WTC11 (cell line): ENCODE results near the gene RETSAT. TPM values are rescaled to one million over a fixed set of nuclear protein-coding genes. Genes with fewer than 3 reads are reported as not detected.

Source experiments
- ATAC-seq: fragments of 200-7000 bp; cut with Tn5 transposase; 2 replicates; pipeline ENCODE4 v1.10.0; 2021; ENCODE audit warnings: mild to moderate bottlenecking, moderate library complexity
- CTCF ChIA-PET: fragments of 300-600 bp; sonication (Branson Sonifier 250); formaldehyde crosslinking; loops from one replicate; lab custom pipeline; 2021; ENCODE audit warnings: antibody characterized with exemption; lab: Charles Lee
- POLR2A ChIA-PET: fragments of 350-600 bp; sonication (Branson Sonifier 250); formaldehyde crosslinking; loops from one replicate; lab custom pipeline; 2021; ENCODE audit warnings: antibody characterized with exemption; lab: Charles Lee
- DNase-seq: peaks from one replicate; pipeline ENCODE4 v3.0.0; 2021; ENCODE audit warnings: low spot score
- H3K27ac Mint-ChIP-seq: 2 replicates; pipeline ENCODE4 v1.8.0; 2021; ENCODE audit warnings: mixed read lengths
- H3K27me3 Mint-ChIP-seq: 2 replicates; pipeline ENCODE4 v1.8.0; 2021; ENCODE audit warnings: low read depth, mild to moderate bottlenecking, moderate library complexity, mixed read lengths
- H3K36me3 Mint-ChIP-seq: 2 replicates; pipeline ENCODE4 v1.8.0; 2021; ENCODE audit warnings: mixed read lengths
- H3K4me1 Mint-ChIP-seq: 2 replicates; pipeline ENCODE4 v1.8.0; 2022; ENCODE audit warnings: mixed read lengths
- H3K4me3 Mint-ChIP-seq: 2 replicates; pipeline ENCODE4 v1.8.0; 2021; ENCODE audit warnings: mild to moderate bottlenecking, moderate library complexity, mixed read lengths
- H3K9me3 Mint-ChIP-seq: 2 replicates; pipeline ENCODE4 v1.8.0; 2021; ENCODE audit warnings: mixed read lengths
- AFF4 ChIP-seq: sonication (generic); formaldehyde crosslinking; IDR thresholded peaks from 2 replicates; pipeline ENCODE4 v1.8.1; 2023; ENCODE audit warnings: mild to moderate bottlenecking, missing genetic modification reagents, borderline replicate concordance
- ATF6 ChIP-seq: sonication (generic); formaldehyde crosslinking; IDR thresholded peaks from 2 replicates; pipeline ENCODE4 v1.8.1; 2023; ENCODE audit warnings: mild to moderate bottlenecking, missing genetic modification reagents
- CREM ChIP-seq: sonication (generic); formaldehyde crosslinking; IDR thresholded peaks from 2 replicates; pipeline ENCODE4 v1.8.1; 2022; ENCODE audit warnings: mild to moderate bottlenecking, missing genetic modification reagents, moderate library complexity
- ELF4 ChIP-seq: sonication (generic); formaldehyde crosslinking; IDR thresholded peaks from 2 replicates; pipeline ENCODE4 v1.8.1; 2022; ENCODE audit warnings: low read depth, mild to moderate bottlenecking, moderate library complexity, missing genetic modification reagents
- ESRRA ChIP-seq: sonication (generic); formaldehyde crosslinking; IDR thresholded peaks from 2 replicates; pipeline ENCODE4 v1.8.1; 2022; ENCODE audit warnings: mild to moderate bottlenecking, missing genetic modification reagents, borderline replicate concordance
- ETV6 ChIP-seq: sonication (generic); formaldehyde crosslinking; IDR thresholded peaks from 2 replicates; pipeline ENCODE4 v1.8.1; 2022; ENCODE audit warnings: mild to moderate bottlenecking, missing genetic modification reagents
- GABPB1 ChIP-seq: sonication (generic); formaldehyde crosslinking; IDR thresholded peaks from 2 replicates; pipeline ENCODE4 v1.8.1; 2023; ENCODE audit warnings: mild to moderate bottlenecking, missing genetic modification reagents
- GRHL2 ChIP-seq: fragments of 250-450 bp; sonication (Bioruptor Pico); IDR thresholded peaks from 2 replicates; pipeline ENCODE4 v1.8.0; 2022; ENCODE audit warnings: mild to moderate bottlenecking, moderate library complexity; ENCODE audit not compliant: insufficient replicate concordance, severe bottlenecking
- JAZF1 ChIP-seq: fragments of 250-450 bp; sonication (Bioruptor Pico); IDR thresholded peaks from 2 replicates; pipeline ENCODE4 v1.9.0; 2021; ENCODE audit warnings: moderate library complexity, mild to moderate bottlenecking, inconsistent platforms
- JUN ChIP-seq: sonication (generic); formaldehyde crosslinking; IDR thresholded peaks from 2 replicates; pipeline ENCODE4 v1.8.0; 2023; ENCODE audit warnings: mild to moderate bottlenecking, missing genetic modification reagents
- NR3C1 ChIP-seq: sonication (generic); formaldehyde crosslinking; conservative IDR thresholded peaks from 2 replicates; pipeline ENCODE4 v1.8.1; 2023; ENCODE audit warnings: low read depth, mild to moderate bottlenecking, missing genetic modification reagents
- PREB ChIP-seq: sonication (generic); formaldehyde crosslinking; IDR thresholded peaks from 2 replicates; pipeline ENCODE4 v1.8.1; 2022; ENCODE audit warnings: mild to moderate bottlenecking, missing genetic modification reagents, moderate library complexity, borderline replicate concordance
- SOX15 ChIP-seq: fragments of 250-450 bp; sonication (Bioruptor Pico); IDR thresholded peaks from 2 replicates; pipeline ENCODE4 v1.9.0; 2021; ENCODE audit warnings: mild to moderate bottlenecking
- ZMAT4 ChIP-seq: fragments of 250-450 bp; sonication (Bioruptor Pico); IDR thresholded peaks from 2 replicates; pipeline ENCODE4 v1.9.0; 2021; ENCODE audit warnings: mild to moderate bottlenecking
- ZNF121 ChIP-seq: sonication (generic); formaldehyde crosslinking; IDR thresholded peaks from 2 replicates; pipeline ENCODE4 v1.8.0; 2023; ENCODE audit warnings: missing genetic modification reagents
- ZNF138 ChIP-seq: sonication (generic); formaldehyde crosslinking; conservative IDR thresholded peaks from 2 replicates; pipeline ENCODE4 v1.8.1; 2022; ENCODE audit warnings: mild to moderate bottlenecking, moderate library complexity, missing genetic modification reagents
- ZNF671 ChIP-seq: fragments of 250-450 bp; sonication (Bioruptor Pico); IDR thresholded peaks from 2 replicates; pipeline ENCODE4 v1.8.0; 2021; ENCODE audit warnings: mild to moderate bottlenecking
- total RNA-seq: library from RNA; stranded (reverse); gene quantifications from 3 replicates; pipeline ENCODE4 v1.2.3, GENCODE V29; 2021
- TF ChIP-seq, protein P1 (sequence below): sonication (generic); formaldehyde crosslinking; IDR thresholded peaks from 2 replicates; pipeline ENCODE4 v1.8.1; 2022; ENCODE audit warnings: missing genetic modification reagents, borderline replicate concordance

Gene RETSAT
- total RNA-seq, 1 experiment from 2014 or later = 24.4 TPM

DNA sequence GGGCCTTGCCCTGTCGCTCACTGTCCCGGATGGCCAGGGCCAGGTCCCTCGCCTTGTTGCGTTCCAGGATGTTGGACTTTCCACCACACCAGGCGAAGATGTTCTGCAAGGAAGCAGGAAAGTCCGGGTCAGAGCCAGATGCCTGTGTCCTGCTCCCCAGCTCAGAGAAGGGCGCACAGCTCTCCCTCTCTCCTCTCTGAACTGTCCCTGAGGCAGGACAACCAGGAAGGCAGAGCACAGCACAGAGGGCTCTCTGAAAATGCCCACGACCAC is 44.8 kb upstream of the RETSAT start (continued):
- no peak for TF ChIP-seq PREB (CRISPR knock-in tag)
- TF ChIP-seq ESRRA (CRISPR knock-in tag) = no peak
- no peak for TF ChIP-seq GRHL2 (CRISPR knock-in tag)
- TF ChIP-seq ATF6 = no peak
- no peak for TF ChIP-seq NR3C1 (CRISPR knock-in tag)
- TF ChIP-seq ETV6 (CRISPR knock-in tag) = no peak
- TF ChIP-seq SOX15 = no peak

- no peak overlapping the region for H3K4me3 Mint-ChIP-seq
- TF ChIP-seq AFF4 (CRISPR knock-in tag) (no peak), JUN (CRISPR knock-in tag) (no peak), ZNF671 (CRISPR knock-in tag) (no peak), CREM (CRISPR knock-in tag) (no peak)
- no peak for DNase-seq
- H3K9me3 Mint-ChIP-seq = no peaks in the 10 kb centered on the region
- peaks cover 13% of the 10 kb centered on the region for H3K4me1 Mint-ChIP-seq
- H3K27ac Mint-ChIP-seq = no peak overlapping the region
- peaks cover 47% of the 10 kb centered on the region for H3K36me3 Mint-ChIP-seq
- no peaks in the 10 kb centered on the region for H3K27me3 Mint-ChIP-seq
- ATAC-seq = no peak
- POLR2A ChIA-PET = interaction anchor here (0.6 kb wide), 1 partner anchor 15 kb away, joined by 3 read pairs; no protein-coding TSS in a partner anchor
- CTCF ChIA-PET = no interaction called here
These were observed 44.3 kb upstream of the RETSAT start for GRCh38 chr2:85398426-85399182.

DNA sequence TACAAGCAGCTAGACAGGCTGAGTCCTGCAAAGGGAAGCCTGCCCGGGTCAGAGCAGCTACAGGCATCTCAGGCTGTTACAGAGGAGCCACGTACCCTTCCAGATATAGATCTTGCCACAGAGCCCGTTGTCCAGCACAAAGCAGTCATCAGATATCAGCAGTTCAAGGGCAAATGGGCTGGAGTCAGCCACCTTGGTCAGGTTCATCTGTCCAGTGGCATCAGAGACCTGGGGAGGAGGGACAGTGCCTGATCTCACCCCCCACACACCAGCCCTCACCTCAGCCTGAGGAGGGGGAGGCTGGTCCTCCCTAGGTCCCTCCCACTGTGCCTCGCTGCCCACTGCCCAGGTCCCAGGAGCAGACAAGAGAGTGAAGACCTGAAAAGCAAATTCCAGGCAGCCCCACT is 43.6 kb upstream of the RETSAT start:
- ChIA-PET POLR2A (interaction anchor here (0.6 kb wide), 1 partner anchor 16 kb away, joined by 3 read pairs; no protein-coding TSS in a partner anchor), CTCF (no interaction called here)
- H3K4me3 Mint-ChIP-seq = no peak overlapping the region

More for the DNA sequence above, 43.6 kb upstream of the RETSAT start:
- H3K9me3 Mint-ChIP-seq = no peaks in the 10 kb centered on the region
- H3K27ac Mint-ChIP-seq = no peak overlapping the region
- no peaks in the 10 kb centered on the region for H3K27me3 Mint-ChIP-seq
- DNase-seq = no peak
- TF ChIP-seq, protein P1, sequence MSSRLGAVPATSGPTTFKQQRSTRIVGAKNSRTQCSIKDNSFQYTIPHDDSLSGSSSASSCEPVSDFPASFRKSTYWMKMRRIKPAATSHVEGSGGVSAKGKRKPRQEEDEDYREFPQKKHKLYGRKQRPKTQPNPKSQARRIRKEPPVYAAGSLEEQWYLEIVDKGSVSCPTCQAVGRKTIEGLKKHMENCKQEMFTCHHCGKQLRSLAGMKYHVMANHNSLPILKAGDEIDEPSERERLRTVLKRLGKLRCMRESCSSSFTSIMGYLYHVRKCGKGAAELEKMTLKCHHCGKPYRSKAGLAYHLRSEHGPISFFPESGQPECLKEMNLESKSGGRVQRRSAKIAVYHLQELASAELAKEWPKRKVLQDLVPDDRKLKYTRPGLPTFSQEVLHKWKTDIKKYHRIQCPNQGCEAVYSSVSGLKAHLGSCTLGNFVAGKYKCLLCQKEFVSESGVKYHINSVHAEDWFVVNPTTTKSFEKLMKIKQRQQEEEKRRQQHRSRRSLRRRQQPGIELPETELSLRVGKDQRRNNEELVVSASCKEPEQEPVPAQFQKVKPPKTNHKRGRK (CRISPR knock-in tag) = no peak
- TF ChIP-seq JAZF1 (CRISPR knock-in tag) = no peak
- no peak for TF ChIP-seq ZNF121 (CRISPR knock-in tag)
- no peak for TF ChIP-seq GABPB1 (CRISPR knock-in tag)
- no peak for TF ChIP-seq ZNF138 (CRISPR knock-in tag)
- no peak for TF ChIP-seq ELF4 (CRISPR knock-in tag)
- TF ChIP-seq ATF6 = no peak
- TF ChIP-seq ZMAT4 = no peak
- no peak for ATAC-seq
- peaks cover 13% of the 10 kb centered on the region for H3K4me1 Mint-ChIP-seq
- H3K36me3 Mint-ChIP-seq = peaks cover 43% of the 10 kb centered on the region
